Measurements from ENCODE around the gene SNRPD3.

SNRPD3 gene

DNA sequence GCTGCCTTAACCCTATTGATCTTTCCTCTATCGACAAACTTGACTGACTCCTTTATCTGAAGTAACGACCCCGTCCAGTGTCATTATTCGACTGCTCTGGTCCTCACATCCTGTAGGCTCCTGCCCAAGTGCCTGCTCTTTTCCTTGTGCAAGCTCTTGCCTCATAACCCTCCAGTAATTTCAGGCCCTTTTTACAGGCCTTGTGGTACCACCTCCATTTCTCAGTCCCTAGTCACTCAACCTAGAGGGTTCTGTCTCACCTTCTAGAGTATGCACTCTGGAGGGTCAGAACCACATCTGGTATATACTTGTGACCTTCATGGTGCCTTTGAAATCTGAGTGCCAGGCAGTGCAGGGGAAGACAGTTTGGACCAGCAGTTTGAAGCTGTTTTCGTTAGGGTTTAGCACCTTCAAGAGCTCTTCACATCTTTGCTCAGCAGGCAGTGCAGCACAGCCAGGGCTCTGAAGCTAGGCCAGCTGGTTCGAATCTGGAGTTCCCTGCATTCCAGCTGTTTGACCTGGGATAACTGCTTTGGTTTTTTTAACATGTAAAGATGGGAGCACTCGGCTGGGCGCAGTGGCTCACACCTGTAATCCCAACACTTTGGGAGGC lies 11.2 kb downstream of the SNRPD3 start:
- DNase-seq, result no peak

DNA sequence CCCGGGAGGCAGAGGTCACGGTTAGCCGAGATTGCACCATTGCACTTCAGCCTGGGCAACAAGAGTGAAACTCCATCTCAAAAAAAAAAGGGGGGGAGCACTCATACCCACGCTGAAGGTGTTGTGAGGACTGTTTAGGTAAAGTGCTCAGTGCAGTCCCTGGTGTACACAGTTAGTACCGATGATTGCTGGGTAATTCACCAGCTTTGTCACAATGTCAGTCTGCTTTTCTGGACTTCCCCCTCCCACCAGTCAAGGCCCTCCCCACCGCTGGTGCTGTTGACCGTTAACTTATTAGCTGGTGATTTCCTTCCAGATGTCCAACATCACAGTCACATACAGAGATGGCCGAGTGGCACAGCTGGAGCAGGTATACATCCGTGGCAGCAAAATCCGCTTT lies 11.9 kb downstream of the SNRPD3 start:
- DNase-seq, result no peak

DNA sequence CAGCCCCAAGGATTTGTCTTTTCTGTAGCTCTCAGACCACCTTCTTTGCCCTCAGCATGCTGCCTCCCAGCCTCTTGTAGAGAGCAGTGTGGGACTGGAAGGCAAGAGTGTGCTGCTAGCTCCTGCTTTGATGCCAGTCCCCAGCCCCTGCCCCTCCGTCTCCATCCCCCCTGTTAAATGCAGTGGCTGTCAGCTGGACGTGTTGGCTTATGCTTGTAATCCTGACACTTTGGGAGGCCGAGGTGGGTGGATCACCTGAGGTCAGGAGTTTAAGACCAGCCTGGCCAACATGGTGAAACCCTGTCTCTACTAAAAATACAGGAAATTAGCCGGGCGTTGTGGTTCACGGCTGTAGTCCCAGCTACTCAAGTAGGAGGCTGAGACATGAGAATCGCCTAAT lies 15.5 kb downstream of the SNRPD3 start:
- no peak for DNase-seq

DNA sequence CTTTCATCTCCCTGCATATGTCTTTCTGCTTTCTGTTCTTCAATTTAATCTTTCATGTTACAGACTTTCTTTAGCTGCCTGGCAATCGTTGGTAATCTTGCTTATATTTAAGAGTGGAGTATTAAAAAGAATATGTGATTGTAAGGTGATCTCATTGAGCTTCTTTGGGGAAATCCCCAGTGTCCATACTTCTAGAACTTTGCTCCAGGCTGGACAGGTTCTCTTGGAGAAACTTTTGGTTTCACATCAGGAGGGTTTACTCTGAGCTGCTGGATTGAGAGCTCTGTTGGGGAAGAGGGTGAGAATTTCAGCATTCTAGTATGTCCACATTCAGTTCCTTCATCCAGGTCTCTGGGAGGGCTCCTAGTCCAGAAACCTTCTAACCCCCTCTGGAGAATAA lies 21.0 kb downstream of the SNRPD3 start:
- DNase-seq, result no peak

DNA sequence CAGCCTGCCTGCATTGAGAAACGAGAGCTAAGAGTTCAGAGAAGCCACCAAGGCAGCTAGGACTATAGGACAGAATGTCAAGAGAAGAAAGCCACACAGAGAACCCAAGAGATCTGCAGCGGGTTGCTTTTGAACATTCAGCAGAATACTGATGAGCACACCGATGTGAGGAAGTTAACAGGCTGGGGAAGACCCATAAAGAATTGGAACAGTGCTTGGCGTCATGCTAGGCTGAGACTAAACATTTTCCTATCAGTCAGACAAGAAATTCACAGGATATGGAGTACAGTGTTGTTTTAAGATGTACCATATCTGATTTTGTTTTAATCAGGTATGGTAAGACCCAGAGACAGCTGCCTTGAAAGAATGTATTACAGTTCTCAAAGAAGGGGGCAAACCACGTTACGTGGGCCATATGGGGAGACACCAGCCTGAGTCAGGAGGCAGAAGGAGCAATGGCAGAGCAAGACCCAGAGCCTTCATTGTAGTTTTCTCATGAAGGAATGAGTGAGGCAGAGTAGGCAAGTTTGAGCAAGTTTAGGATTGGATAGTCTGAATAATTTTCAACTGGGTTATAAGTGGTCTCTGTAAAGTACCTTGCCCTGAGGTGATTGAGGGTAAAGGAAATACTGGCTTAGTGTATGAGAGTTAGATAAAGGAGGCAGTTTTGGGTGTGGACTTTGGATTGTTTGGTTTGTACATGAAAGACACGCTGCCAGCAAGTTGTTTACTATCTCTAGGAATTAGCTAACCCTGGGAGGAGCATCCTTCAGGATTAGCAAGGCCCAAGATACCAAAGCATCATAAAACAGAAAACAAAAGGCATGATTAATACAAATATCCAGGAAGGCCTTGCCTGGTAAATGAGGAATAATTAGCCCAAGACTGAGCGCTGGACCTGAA lies 22.8 kb downstream of the SNRPD3 start:
- no peak for DNase-seq

DNA sequence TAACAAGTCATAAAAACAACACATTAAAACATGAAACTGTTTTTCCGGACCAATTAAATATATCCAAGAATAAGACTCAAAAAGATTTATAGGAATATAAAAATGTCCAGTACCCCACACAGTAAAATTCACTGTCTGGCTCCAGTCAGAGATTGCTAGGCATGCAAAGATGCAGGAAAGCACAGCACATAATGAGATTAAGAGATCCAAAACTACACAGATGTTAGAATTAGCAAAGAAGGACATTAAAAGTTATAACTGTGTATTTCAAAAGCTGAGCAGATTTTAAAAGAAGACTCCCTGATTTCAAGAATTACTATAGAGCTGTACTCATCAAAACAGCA lies 23.4 kb downstream of the SNRPD3 start:
- DNase-seq, result no peak

DNA sequence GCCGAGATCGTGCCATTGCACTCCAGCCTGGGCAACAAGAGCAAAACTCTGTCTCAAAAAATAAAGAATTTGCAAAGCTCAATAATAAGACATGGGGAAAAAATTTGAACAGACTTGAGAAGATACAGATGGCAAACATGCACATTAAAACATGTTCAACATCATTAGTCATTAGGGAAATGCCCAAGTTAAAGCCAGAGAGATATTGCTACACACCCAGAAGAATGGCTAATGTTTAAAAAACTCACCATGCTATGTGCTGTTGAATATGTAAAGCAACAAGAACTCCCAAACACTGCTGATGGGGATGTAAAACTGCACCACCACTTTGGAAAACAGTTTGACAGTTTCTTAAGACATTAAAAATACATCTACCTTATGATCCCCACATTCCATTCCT lies 24.5 kb downstream of the SNRPD3 start:
- DNase-seq, result no peak

DNA sequence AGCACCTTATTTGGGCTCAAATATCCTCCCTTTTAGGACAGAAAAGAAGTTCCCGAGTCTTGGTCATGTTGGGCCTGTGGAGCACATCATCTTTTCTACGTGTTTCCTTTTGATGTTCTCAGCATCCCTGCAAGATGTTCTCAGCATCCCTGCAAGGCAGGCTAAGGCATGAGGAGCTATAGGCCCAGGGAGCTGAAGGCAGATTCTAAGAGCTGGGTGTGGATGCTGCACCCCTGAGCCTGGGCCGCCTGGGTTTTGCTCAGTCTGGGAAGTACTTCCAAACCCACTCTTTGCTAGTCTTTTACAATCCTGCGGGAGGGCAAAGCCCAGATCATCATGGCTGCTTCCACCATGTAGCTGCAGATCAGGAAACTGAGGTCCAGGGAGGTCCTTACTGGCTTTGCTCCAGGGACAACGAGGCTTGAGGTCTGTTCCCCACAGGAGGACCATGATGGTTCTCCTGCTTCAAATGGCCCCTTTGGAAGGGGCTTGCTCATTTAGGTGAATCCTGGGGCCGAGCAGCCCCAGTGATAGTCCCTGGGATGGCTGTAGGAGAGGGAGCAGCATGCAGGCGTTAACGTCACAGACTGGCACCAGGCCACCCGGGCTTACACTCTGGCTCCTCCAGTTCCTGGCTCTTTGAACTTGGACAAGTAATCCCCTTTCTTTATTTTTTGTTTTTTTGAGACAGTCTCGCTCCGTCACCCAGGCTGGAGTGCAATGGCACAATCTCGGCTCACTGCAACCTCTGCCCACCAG lies 26.4 kb downstream of the SNRPD3 start:
- DNase-seq, result no peak

DNA sequence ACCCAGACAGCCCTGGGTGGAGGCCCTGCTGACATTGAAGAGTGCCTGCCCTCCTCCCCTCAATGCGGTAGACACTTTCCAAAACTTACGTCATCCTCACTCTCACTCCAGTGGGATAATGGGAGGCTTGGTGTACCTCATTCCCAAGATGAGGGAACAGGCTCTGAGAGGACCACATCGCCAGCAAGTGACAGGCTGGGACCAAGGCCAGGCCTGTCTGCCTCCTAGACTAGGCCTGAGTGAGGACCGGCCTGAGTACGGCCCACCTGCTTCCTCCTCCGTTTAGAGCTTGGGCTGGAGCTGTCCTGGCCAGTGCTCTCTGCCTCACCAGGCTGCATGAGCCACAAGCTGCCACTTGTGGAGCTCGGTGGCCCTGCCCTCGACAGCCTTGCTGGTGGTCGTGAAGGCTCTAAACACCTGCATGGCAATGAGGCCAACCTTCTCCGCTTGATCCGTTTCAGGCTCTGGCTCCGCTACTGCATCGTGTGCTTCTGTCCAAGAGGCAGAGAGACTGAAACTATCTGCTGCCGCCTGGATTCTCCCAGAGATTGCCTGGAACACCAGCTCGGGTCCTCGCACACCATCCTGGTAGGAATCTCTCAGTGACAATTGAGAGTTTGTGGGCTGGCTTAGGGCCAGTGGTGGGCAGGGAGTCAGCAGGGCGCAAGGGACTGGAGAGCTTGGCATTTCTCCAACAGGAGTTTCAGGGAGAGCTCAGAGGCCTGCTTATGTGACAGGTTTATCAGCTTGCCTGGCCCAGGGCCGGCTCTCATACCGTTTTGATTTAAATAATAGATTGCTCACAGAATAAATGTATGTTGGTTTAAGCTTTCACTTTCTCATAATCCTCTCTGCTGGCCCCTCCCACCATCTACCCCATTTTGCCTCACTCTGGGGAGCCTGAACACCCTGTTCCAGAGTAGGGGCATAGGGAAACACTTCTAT lies 27.7 kb downstream of the SNRPD3 start:
- DNase-seq, result peak in 2 of 56 donors; percentile 28

DNA sequence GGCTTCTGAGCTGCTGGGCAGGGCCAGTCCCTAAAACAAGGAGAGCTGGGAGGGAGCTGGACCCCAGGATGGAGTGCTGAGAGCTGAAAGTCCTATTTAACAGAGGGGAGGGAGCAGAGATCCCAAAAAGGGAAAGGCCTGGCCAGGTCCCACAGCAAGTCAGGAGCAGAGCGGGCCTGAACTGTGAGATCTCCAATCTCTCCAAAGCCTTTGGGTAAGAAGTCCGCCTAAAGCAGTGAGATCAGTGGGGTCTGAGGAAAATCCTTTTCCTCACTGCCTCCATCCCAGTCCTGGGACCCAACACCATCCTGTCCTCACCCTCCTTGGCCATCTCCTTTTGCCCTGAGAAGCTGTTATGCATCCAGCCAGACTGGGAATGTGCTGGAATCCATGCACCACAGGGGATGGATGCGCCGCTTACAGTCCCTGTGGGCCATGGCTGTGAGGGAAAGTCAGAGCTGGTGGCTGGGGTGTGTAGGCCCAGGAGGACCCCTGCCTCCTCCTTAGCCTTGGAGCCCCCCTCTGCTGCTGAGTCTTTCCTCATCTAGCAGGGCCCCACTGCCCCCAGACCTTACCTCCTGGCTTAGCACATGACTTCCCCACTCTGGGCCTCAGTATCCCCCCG lies 28.5 kb downstream of the SNRPD3 start:
- DNase-seq, result no peak

DNA sequence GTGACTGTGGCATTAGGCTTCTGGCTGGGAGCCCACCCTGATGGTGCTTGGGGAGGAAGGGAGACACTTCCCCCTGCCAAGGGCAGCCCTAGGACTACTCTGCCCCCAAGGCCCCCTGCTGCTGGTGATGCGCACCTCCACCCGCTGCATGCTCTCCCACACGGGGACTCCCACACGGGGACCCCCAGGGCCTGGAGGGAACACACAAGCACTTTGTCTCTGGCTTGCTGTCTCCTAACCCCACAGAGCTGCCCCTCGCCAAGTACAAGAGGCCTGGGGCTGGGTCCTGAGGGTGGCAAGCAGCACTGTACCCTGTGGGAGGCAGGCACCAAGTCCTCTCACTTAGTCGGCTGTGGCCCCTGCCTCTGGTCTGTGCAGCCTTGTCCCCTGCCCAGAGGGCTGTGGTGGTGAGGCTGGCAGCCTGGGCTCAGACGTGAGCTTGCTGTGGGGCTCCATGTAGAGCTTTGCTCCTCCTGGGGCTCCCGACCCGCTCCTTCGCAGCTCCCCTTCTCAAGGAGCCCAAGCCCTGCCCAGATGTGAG lies 29.1 kb downstream of the SNRPD3 start:
- no peak for DNase-seq

DNA sequence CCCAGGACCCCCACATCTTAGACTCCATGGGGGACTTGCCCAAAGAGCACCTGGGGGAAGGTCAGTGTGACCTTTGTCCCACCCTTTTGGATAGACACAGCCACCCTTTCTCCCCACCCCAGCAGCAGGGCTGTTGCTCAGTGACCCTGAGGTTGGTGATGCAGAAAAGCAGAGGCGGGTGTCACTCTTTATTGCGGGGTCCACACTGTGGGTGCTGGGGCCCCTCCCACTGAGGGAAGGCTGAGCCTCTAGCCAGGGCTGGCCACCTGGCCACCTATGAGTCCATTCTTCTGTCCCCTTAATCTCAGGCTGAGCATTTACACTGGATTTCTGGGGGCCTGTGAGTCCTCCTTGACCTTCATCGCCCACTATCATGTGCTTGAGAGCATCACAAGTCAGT lies 29.7 kb downstream of the SNRPD3 start:
- DNase-seq, result no peak

DNA sequence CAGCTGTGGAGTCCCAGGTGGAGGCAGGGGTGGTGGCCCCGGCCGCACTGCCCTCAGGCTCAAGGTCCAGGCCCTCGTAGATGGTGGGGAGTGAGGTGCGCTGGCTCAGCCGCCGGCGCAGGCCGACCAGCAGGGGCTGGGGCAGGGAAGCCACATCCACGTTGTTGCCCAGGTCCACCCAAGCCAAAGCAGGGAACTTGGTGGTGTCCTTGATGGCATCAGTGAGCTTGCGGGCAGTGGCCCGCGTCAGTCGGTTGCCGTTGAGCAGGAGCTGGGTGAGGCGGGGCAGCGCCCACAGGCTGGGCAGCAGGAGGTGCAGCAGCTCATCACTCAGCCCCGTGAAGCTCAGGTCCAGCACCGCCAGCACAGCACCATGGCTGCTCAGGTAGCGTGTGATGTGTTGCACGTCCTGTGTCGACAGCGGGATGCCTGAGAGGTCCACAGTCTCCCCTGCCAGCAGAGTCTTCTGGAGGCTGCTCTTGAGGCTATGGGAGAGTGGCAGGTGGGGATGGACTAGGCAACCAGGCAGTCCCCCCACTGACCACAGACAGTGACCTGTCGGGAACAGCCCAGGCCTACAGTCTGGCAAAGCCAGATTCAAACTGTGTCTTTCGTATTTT lies 30.2 kb downstream of the SNRPD3 start:
- DNase-seq, result no peak

DNA sequence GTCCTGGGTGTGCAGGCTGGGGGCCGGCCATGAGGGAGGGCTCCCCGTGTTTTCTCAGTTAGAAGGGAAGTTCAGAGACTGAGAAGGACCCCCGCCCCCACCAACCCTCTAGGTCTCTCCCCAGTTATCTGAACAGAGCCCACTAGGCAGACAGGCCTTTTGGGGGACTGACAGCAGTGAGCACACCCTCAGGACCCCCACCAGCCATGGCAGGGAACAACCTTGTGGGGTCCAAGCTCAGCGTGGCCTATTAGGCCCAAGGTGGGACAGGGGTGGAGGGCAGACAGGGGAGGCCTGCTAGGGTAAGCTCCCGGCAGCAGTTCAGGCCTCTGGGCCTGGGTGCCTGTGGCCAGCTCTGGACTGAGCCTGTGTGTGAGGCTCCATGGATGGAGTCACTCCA lies 31.5 kb downstream of the SNRPD3 start:
- DNase-seq, result no peak

DNA sequence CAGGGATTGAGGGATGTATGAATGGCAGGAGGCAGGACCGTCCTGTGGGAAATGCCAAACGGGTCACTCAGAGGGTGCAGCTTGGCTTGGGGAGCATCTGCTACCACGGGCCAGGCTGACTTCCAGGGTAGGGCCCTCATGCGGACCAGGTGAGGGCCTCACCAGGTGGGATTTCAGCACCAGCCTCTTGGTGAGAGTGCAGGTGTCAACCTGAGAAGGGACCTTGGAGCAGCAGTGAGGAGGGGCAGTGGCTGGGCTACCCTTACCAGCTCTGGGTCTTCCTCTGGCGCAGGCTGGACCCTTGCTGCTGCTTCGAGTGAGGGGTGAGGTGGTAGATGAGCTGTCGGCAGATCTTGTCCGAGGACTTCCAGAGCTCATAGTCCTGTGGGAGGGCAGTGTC lies 32.1 kb downstream of the SNRPD3 start:
- DNase-seq, result no peak

DNA sequence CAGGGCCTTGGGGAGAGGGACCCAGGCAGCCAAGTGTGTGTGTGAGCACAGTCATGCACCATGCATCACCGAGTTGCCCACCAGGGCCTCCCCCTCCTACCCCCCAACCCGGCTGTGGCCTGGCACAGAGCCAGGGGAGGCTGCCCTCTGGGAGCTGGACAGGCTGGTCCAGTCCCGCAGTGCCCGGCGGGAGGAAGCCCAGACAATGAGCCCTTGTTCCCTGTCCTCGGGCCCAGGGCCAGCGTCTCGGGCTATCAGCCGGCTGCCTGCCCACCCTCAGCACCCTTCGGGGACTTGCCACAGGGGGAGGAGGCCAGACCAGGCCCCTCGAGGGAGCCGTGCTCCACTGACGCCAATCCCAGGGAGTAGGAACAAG lies 32.6 kb downstream of the SNRPD3 start:
- peak; percentile 24 to 96 (median 89) for DNase-seq

DNA sequence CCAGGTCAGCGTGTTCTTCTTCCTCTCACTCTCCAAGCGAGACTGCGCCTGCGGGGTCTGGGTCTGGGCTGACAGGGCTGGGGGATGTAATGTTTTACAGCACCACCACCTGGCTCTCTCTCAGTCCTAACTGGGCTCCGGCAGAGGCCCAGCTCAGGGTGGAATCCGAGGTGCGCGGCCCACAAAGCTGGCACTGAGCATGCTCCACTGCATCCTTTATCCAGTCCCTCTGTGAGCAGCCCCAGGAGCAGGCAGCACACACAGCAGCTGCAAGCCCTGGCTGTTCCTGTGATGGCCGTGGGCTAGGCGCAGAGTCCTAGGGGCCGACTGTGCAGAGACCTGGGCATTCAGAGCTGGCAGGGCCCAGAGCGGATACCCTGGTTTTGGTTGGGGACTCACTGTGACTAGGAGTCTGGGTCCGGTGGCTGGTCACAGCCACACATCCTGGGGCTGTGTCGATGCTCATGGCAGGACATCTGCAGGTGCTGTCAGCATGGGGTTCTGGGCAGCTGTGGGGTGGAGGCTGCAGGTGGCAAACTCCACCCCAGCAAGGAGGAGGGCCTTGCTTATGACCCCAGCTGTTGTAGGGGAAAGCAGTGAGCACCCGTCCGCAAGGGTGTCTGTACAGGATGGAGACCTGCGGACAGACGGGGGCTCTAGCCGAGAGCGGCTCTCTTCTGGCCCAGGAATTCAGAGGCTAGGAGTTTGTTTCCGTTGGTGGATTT lies 33.1 kb downstream of the SNRPD3 start:
- peak in 3 of 56 donors; percentile 57 to 69 (median 64) for DNase-seq

DNA sequence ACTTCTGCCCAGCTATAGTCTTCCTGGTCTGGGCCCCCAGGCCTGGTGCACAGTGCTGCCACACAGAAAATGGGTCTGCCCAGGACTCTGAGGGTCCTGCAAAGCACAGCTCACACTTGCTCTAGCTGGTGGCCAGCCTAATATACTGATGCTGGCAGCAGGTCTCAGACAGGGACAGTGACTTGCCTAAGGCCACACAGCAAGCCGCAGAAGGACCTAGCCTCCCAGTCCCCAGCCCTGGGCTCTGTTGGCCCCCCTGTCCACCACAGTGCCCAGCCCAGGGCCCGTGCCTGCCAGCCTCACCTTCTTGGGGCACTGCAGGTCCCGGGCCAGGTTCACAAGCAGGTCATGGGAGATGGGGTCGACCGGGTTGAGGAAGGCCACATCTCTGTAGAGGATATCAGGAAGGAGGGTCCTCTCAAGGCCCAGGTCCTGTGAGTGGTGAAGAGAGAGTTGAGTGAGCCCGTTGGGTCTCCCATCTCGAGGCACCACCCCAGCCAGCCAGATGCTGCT lies 33.8 kb downstream of the SNRPD3 start:
- no peak for DNase-seq

DNA sequence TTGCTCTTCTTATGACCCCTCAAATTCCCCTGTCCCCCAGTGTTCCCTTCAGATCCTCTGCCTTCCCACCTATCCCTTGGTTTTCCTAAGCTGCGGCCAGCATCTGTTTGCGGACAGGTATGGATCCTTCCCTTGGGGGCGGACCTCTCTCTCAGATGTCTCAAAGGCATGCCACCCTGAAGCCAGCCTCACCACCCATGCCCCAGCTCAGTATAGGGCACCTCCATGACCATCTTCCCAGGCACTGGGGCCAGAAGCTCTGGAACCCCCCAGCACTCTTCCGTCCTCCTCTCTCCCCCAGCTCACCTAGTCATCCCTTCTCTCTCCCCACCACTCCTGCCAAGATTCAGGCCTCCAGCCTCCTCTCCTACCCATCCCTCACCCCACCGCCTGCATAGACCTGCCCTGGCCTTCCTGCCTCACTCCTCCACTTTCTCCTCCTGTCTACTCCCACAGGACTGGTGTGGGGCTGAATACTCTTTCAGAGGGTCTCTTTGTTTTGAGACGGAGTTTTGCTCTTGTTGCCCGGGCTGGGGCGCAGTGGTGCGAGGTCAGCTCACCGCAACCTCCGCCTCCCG lies 34.9 kb downstream of the SNRPD3 start:
- DNase-seq, result no peak

Data from nucleus accumbens (tissue), 56 donors.